IMR-90 (cell line): ENCODE data around the gene SRR. TPM values are rescaled to one million over a fixed set of nuclear protein-coding genes. Genes with fewer than 3 reads are reported as not detected.

ENCODE experiments used
- ATAC-seq: fragments of 200-7000 bp; cut with Tn5 transposase; 2 replicates; pipeline ENCODE4 v1.9.1; 2020; ENCODE audit warnings: low read depth, mild to moderate bottlenecking, moderate library complexity
- BruUV-seq: library from RNA; stranded (reverse); fragments of 400-500 nt; replicated peaks from 2 replicates; lab custom pipeline; 2021; lab: Mats Ljungman, UMichigan
- CTCF ChIA-PET: fragments of 300-600 bp; formaldehyde crosslinking; extraction: SDS; loops from one replicate; lab custom pipeline; 2021; ENCODE audit warnings: antibody characterized with exemption; lab: Yijun Ruan, JAX
- POLR2A ChIA-PET: fragments of 300-600 bp; sonication (Branson Sonifier 250); formaldehyde crosslinking; loops from one replicate; lab custom pipeline; 2022; ENCODE audit warnings: antibody characterized with exemption; ENCODE audit not compliant: unreplicated experiment; lab: Charles Lee
- DNase-seq: peaks from one replicate; pipeline ENCODE4 v3.0.0; 2013
- H2AFZ ChIP-seq: replicated peaks from 2 replicates; pipeline ENCODE3; 2013; ENCODE audit warnings: low read length, mild to moderate bottlenecking; ENCODE audit not compliant: poor library complexity
- H2AK5ac ChIP-seq: 2 replicates; pipeline ENCODE4 v1.6.1; 2013; ENCODE audit warnings: low read depth, low read length, inconsistent platforms
- H2AK9ac ChIP-seq: replicated peaks from 2 replicates; pipeline ENCODE3; 2013; ENCODE audit warnings: mild to moderate bottlenecking, low read depth, low read length, moderate library complexity; ENCODE audit not compliant: poor library complexity
- H2BK120ac ChIP-seq: 2 replicates; pipeline ENCODE4 v1.6.1; 2013; ENCODE audit warnings: low read depth, low read length, inconsistent platforms
- H2BK15ac ChIP-seq: 3 replicates; pipeline ENCODE4 v1.6.1; 2013; ENCODE audit warnings: low read depth, low read length, inconsistent platforms
- H2BK20ac ChIP-seq: 2 replicates; pipeline ENCODE4 v1.6.1; 2013; ENCODE audit warnings: low read depth, mild to moderate bottlenecking, inconsistent platforms, low read length, moderate library complexity
- H2BK5ac ChIP-seq: 2 replicates; pipeline ENCODE4 v1.6.1; 2013; ENCODE audit warnings: mild to moderate bottlenecking, low read depth, low read length, inconsistent platforms; ENCODE audit not compliant: poor library complexity, severe bottlenecking
- H3K14ac ChIP-seq: replicated peaks from 2 replicates; pipeline ENCODE4 v1.6.1; 2013; ENCODE audit warnings: low read depth, low read length, inconsistent platforms
- H3K18ac ChIP-seq: 2 replicates; pipeline ENCODE4 v1.6.1; 2013; ENCODE audit warnings: low read depth, low read length, control low read depth
- H3K23ac ChIP-seq: 2 replicates; pipeline ENCODE4 v1.6.1; 2013; ENCODE audit warnings: low read depth, low read length, inconsistent platforms
- H3K27ac ChIP-seq: 2 replicates; pipeline ENCODE4 v1.5.1; 2013; ENCODE audit warnings: mild to moderate bottlenecking, control low read depth, low read length; ENCODE audit not compliant: insufficient read depth
- H3K27me3 ChIP-seq: 2 replicates; pipeline ENCODE4 v1.6.1; 2013; ENCODE audit warnings: low read length; ENCODE audit not compliant: control insufficient read depth, insufficient read depth
- H3K36me3 ChIP-seq: 2 replicates; pipeline ENCODE4 v1.6.1; 2013; ENCODE audit warnings: low read length, mixed read lengths; ENCODE audit not compliant: control insufficient read depth, insufficient read depth
- H3K4ac ChIP-seq: 2 replicates; pipeline ENCODE4 v1.6.1; 2013; ENCODE audit warnings: low read depth, low read length, inconsistent platforms
- H3K4me1 ChIP-seq: 2 replicates; pipeline ENCODE4 v1.6.1; 2013; ENCODE audit warnings: low read length, mixed read lengths; ENCODE audit not compliant: control insufficient read depth, insufficient read depth
- H3K4me2 ChIP-seq: 2 replicates; pipeline ENCODE4 v1.6.1; 2013; ENCODE audit warnings: low read depth, mild to moderate bottlenecking, control low read depth, low read length, moderate library complexity
- H3K4me3 ChIP-seq: 2 replicates; pipeline ENCODE4 v1.5.1; 2013; ENCODE audit warnings: low read depth, mild to moderate bottlenecking, control low read depth, low read length, moderate library complexity; ENCODE audit not compliant: insufficient read depth
- H3K56ac ChIP-seq: 2 replicates; pipeline ENCODE4 v1.6.1; 2013; ENCODE audit warnings: low read length, inconsistent platforms; ENCODE audit not compliant: insufficient read depth; ENCODE audit errors: extremely low read depth
- H3K79me1 ChIP-seq, 2 experiments: 2 replicates each; pipeline ENCODE4 v1.6.1; 2013; ENCODE audit warnings: low read length in 2 of 2, inconsistent platforms in 1 of 2, low read depth in 1 of 2
- H3K9ac ChIP-seq: 2 replicates; pipeline ENCODE4 v1.6.1; 2013; ENCODE audit warnings: low read depth, low read length, control low read depth
- H3K9me1 ChIP-seq: 2 replicates; pipeline ENCODE4 v1.6.1; 2013; ENCODE audit warnings: low read length, inconsistent platforms; ENCODE audit not compliant: insufficient read depth
- H3K9me3 ChIP-seq: 2 replicates; pipeline ENCODE4 v1.6.1; 2013; ENCODE audit warnings: low read length; ENCODE audit not compliant: control insufficient read depth, insufficient read depth
- H4K20me1 ChIP-seq: 2 replicates; pipeline ENCODE4 v1.6.1; 2013; ENCODE audit warnings: low read length, inconsistent platforms; ENCODE audit not compliant: insufficient read depth
- H4K5ac ChIP-seq: 2 replicates; pipeline ENCODE4 v1.6.1; 2013; ENCODE audit warnings: mild to moderate bottlenecking, low read depth, low read length, control low read depth
- H4K8ac ChIP-seq, 2 experiments: 2 replicates each; pipeline ENCODE4 v1.6.1; 2013; ENCODE audit warnings: low read depth in 2 of 2, low read length in 2 of 2, control low read depth in 1 of 2, inconsistent platforms in 1 of 2
- H4K91ac ChIP-seq: 2 replicates; pipeline ENCODE4 v1.6.1; 2013; ENCODE audit warnings: low read depth, low read length, inconsistent platforms; ENCODE audit not compliant: insufficient read depth
- CEBPB ChIP-seq: IDR thresholded peaks from 2 replicates; pipeline ENCODE4 v1.6.1; 2012; ENCODE audit warnings: low read depth, low read length, improper control_type of control experiment
- CTCF ChIP-seq: conservative IDR thresholded peaks from 2 replicates; pipeline ENCODE4 v1.5.1; 2012; ENCODE audit warnings: mild to moderate bottlenecking, low read depth, low read length, improper control_type of control experiment
- NFE2L2 ChIP-seq: fragments of 150-350 bp; IDR thresholded peaks from 2 replicates; pipeline ENCODE4 v1.6.1; 2016; ENCODE audit warnings: low read depth, mild to moderate bottlenecking, low read length
- RAD21 ChIP-seq: IDR thresholded peaks from 2 replicates; pipeline ENCODE4 v1.6.1; 2012; ENCODE audit warnings: low read length, improper control_type of control experiment
- RCOR1 ChIP-seq: IDR thresholded peaks from 2 replicates; pipeline ENCODE4 v1.6.1; 2012; ENCODE audit warnings: mild to moderate bottlenecking, low read length, improper control_type of control experiment; ENCODE audit not compliant: insufficient replicate concordance
- RFX5 ChIP-seq: IDR thresholded peaks from 2 replicates; pipeline ENCODE4 v1.8.0; 2012; ENCODE audit warnings: low read depth, mild to moderate bottlenecking, low read length, moderate library complexity
- SMC3 ChIP-seq: fragments of 150-350 bp; IDR thresholded peaks from 2 replicates; pipeline ENCODE4 v1.6.1; 2016; ENCODE audit warnings: low read depth, mild to moderate bottlenecking, antibody characterized with exemption, low read length, moderate library complexity
- WGBS, 2 experiments: methylation state at CpG; one replicate each; pipeline versions ENCODE4 v1.1.5 to v1.1.7; 2013; ENCODE audit warnings: missing lambda C conversion rate in 2 of 2; ENCODE audit not compliant: insufficient read length in 1 of 2; ENCODE audit errors: extremely low coverage in 2 of 2; 5-methylcytosine and 5-hydroxymethylcytosine counted together
- dilution Hi-C: fragments of 300-500 bp; cut with HindIII; formaldehyde crosslinking; loops from one replicate; pipeline ENCODE4 v1.14.3; 2018; ENCODE audit warnings: low sequenced_read_pairs; ENCODE audit not compliant: unreplicated experiment
- in situ Hi-C: fragments of 300-500 bp; cut with MboI; formaldehyde crosslinking; loops from 3 replicates; pipeline ENCODE4 v1.14.3; 2019; ENCODE audit warnings: low sequenced_read_pairs, inconsistent platforms, mixed read lengths
- intact Hi-C: fragments of 100-400 bp; cut with micrococcal nuclease; formaldehyde crosslinking; loops from 2 replicates; pipeline ENCODE4 v1.10.0; 2022
- polyA plus RNA-seq, 3 experiments: library from polyadenylated mRNA; depleted of rRNA; stranded (reverse); fragments of >200 nt; gene quantifications; 2 replicates each; pipeline ENCODE4 v1.2.3, GENCODE V29; 2012; ENCODE audit warnings: low replicate concordance in 1 of 3
- total RNA-seq: library from RNA; depleted of rRNA; stranded (reverse); fragments of >200 nt; gene quantifications from 2 replicates; pipeline ENCODE4 v1.2.3, GENCODE V29; 2012
- TF ChIP-seq, protein P1 (sequence below): fragments of 150-350 bp; IDR thresholded peaks from 2 replicates; pipeline ENCODE4 v1.6.1; 2017; ENCODE audit warnings: mild to moderate bottlenecking, antibody characterized with exemption, low read length, low read depth
- TF ChIP-seq, protein P2 (sequence below): fragments of 150-350 bp; IDR thresholded peaks from 2 replicates; pipeline ENCODE4 v1.6.1; 2016; ENCODE audit warnings: low read depth, mild to moderate bottlenecking, low read length, moderate library complexity, borderline replicate concordance

Gene SRR
- total and polyA plus RNA-seq, 2 of the 4 experiments (the other 2 are of a cell fraction): 14.5 to 52.7 TPM

- CTCF ChIA-PET: no interaction called here
- H4K5ac ChIP-seq: no peak overlapping the region
- no peak overlapping the region for H2AK9ac ChIP-seq
- H3K9ac ChIP-seq: no peak overlapping the region
- H2BK20ac ChIP-seq: no peak overlapping the region
- TF ChIP-seq, protein P1, sequence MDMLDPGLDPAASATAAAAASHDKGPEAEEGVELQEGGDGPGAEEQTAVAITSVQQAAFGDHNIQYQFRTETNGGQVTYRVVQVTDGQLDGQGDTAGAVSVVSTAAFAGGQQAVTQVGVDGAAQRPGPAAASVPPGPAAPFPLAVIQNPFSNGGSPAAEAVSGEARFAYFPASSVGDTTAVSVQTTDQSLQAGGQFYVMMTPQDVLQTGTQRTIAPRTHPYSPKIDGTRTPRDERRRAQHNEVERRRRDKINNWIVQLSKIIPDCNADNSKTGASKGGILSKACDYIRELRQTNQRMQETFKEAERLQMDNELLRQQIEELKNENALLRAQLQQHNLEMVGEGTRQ: no peak
- no peak for TF ChIP-seq RCOR1
- TF ChIP-seq, protein P2, sequence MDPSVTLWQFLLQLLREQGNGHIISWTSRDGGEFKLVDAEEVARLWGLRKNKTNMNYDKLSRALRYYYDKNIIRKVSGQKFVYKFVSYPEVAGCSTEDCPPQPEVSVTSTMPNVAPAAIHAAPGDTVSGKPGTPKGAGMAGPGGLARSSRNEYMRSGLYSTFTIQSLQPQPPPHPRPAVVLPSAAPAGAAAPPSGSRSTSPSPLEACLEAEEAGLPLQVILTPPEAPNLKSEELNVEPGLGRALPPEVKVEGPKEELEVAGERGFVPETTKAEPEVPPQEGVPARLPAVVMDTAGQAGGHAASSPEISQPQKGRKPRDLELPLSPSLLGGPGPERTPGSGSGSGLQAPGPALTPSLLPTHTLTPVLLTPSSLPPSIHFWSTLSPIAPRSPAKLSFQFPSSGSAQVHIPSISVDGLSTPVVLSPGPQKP: no peak
- TF ChIP-seq CEBPB: no peak
- TF ChIP-seq NFE2L2: no peak
- no peak for TF ChIP-seq RAD21
- TF ChIP-seq CTCF: no peak
- no peak for TF ChIP-seq SMC3
- no peak for TF ChIP-seq RFX5
- in situ Hi-C loops: no loop called here
- no peak overlapping the region for H2BK15ac ChIP-seq
- H4K20me1 ChIP-seq: peaks cover 30% of the 10 kb centered on the region
- no peak overlapping the region for H3K4me2 ChIP-seq
- H3K14ac ChIP-seq: no peak overlapping the region
- H3K4me1 ChIP-seq: peaks cover 8% of the 10 kb centered on the region
- intact Hi-C loops: no loop called here
- no peak overlapping the region for H4K8ac ChIP-seq
- POLR2A ChIA-PET: no interaction called here
- no peak overlapping the region for H2AFZ ChIP-seq
- H3K36me3 ChIP-seq: peaks cover 41% of the 10 kb centered on the region
- no peak overlapping the region for H3K27ac ChIP-seq
- no peak overlapping the region for H2BK120ac ChIP-seq
- no peaks in the 10 kb centered on the region for H3K27me3 ChIP-seq
- H2BK5ac ChIP-seq: no peak overlapping the region
- H4K91ac ChIP-seq: no peak overlapping the region
- dilution Hi-C loops: no loop called here
- no TSS peak for BruUV-seq
- H3K4ac ChIP-seq: no peak overlapping the region
- H2AK5ac ChIP-seq: no peak overlapping the region
- no peak overlapping the region for H3K56ac ChIP-seq
- H3K18ac ChIP-seq: no peak overlapping the region
- DNase-seq (no peak), ATAC-seq (no peak)
- H3K23ac ChIP-seq: no peak overlapping the region
- no peak overlapping the region for H3K4me3 ChIP-seq
- H3K9me3 ChIP-seq: no peaks in the 10 kb centered on the region
- H3K79me1 ChIP-seq: peaks cover 0 to 15% of the 10 kb centered on the region in 2 experiments; a peak in 2 of 4 replicates
- H3K9me1 ChIP-seq: peaks cover 20% of the 10 kb centered on the region
- 97% methylated on average over 12 of the region's 19 CpGs; no CpG with 5 or more reads in 1 of the 2 experiments for WGBS, 2 experiments
Measured at GRCh38 chr17:2362416-2362815, 58.7 kb downstream of the SRR start.
